ENCODE measurements around the gene CDKN2B-AS1. TPM values are rescaled to one million over a fixed set of nuclear protein-coding genes. Genes with fewer than 3 reads are reported as not detected.
"Not testable (repeated sequence)": the region's sequence is repeated elsewhere in the genome, so short reads cannot be mapped to it uniquely, and the experiment has no call there.

The CDKN2B-AS1 gene
- total RNA-seq (2014; rRNA removed; shearing (Covaris generic)): 9.2 and 14.5 TPM in 2 replicates

- DNase-seq (ENCODE audit: low read depth): peak; percentile 93
These were observed at the start of gene CDKN2B-AS1 for GRCh38 chr9:21994556-21995005. TSS of gene CDKN2B-AS1 (plus strand) at chr9:21994791.

- DNase-seq (ENCODE audit: low read depth): no peak
These were observed 49.0 kb upstream of the CDKN2B-AS1 start for GRCh38 chr9:21945606-21946005.

GRCh38 chr9:21958833-21959232 is 35.8 kb upstream of the CDKN2B-AS1 start:
- no peak for DNase-seq (ENCODE audit: low read depth)

GRCh38 chr9:21959268-21959667 is 35.3 kb upstream of the CDKN2B-AS1 start:
- DNase-seq (ENCODE audit: low read depth): not testable (repeated sequence)

- DNase-seq (ENCODE audit: low read depth): no peak
These were observed 33.0 kb upstream of the CDKN2B-AS1 start for GRCh38 chr9:21961569-21961968.

GRCh38 chr9:21964925-21965385 is 29.6 kb upstream of the CDKN2B-AS1 start:
- DNase-seq (ENCODE audit: low read depth): no peak

- no peak for DNase-seq (ENCODE audit: low read depth)
These were observed 29.1 kb upstream of the CDKN2B-AS1 start for GRCh38 chr9:21965401-21965951.

GRCh38 chr9:21966140-21966851 is 28.3 kb upstream of the CDKN2B-AS1 start:
- no peak for DNase-seq (ENCODE audit: low read depth)

GRCh38 chr9:21967169-21967568 is 27.4 kb upstream of the CDKN2B-AS1 start:
- DNase-seq (ENCODE audit: low read depth): no peak

- no peak for DNase-seq (ENCODE audit: low read depth)
These were observed 26.9 kb upstream of the CDKN2B-AS1 start for GRCh38 chr9:21967702-21968101.

- DNase-seq (ENCODE audit: low read depth): no peak
These were observed 26.1 kb upstream of the CDKN2B-AS1 start for GRCh38 chr9:21968331-21969010.

- no peak for DNase-seq (ENCODE audit: low read depth)
These were observed 25.3 kb upstream of the CDKN2B-AS1 start for GRCh38 chr9:21969011-21969940.

GRCh38 chr9:21969951-21970799 is 24.4 kb upstream of the CDKN2B-AS1 start:
- DNase-seq (ENCODE audit: low read depth): no peak

- no peak for DNase-seq (ENCODE audit: low read depth)
These were observed 23.6 kb upstream of the CDKN2B-AS1 start for GRCh38 chr9:21970800-21971640.

GRCh38 chr9:21972361-21972760 is 22.2 kb upstream of the CDKN2B-AS1 start:
- DNase-seq (ENCODE audit: low read depth): no peak

GRCh38 chr9:21974343-21974721 is 20.3 kb upstream of the CDKN2B-AS1 start:
- peak; percentile 58 for DNase-seq (ENCODE audit: low read depth)

GRCh38 chr9:21974722-21975409 is 19.7 kb upstream of the CDKN2B-AS1 start:
- peak; percentile 94 for DNase-seq (ENCODE audit: low read depth)

- no peak for DNase-seq (ENCODE audit: low read depth)
These were observed 18.2 kb upstream of the CDKN2B-AS1 start for GRCh38 chr9:21976334-21976875.

GRCh38 chr9:21982391-21982790 is 12.2 kb upstream of the CDKN2B-AS1 start:
- no peak for DNase-seq (ENCODE audit: low read depth)

Measured in M059J (cell line).